Spleen (tissue), 11 donors: ENCODE results near the gene HSPA1L. TPM values are rescaled to one million over a fixed set of nuclear protein-coding genes. Genes with fewer than 3 reads are reported as not detected.

ENCODE experiments used
- DNase-seq: peaks from one replicate; pipeline ENCODE4 v3.0.0-alpha.2; 2020
- H3K27ac ChIP-seq, 8 donors: fragments of 200-600 bp; sonication (generic) in 7 of 8; 1 replicate in 4 of 8; 2 replicates in 4 of 8; pipeline versions ENCODE4 v1.5.0 to v1.8.0; 2016 to 2021; ENCODE audit warnings: inconsistent platforms in 4 of 8, mild to moderate bottlenecking in 4 of 8, moderate library complexity in 1 of 8
- H3K27me3 ChIP-seq, 7 donors: fragments of 200-600 bp; sonication (generic) in 6 of 7; replicated peaks in 1 of 7; 1 replicate in 4 of 7; 2 replicates in 3 of 7; pipeline versions ENCODE4 v1.5.0 to v1.8.0; 2016 to 2021; ENCODE audit warnings: inconsistent platforms in 3 of 7, mild to moderate bottlenecking in 1 of 7
- H3K36me3 ChIP-seq, 6 donors: fragments of 200-600 bp; sonication (generic) in 5 of 6; 1 replicate in 4 of 6; 2 replicates in 2 of 6; pipeline versions ENCODE4 v1.5.0 to v1.8.0; 2016 to 2021; ENCODE audit warnings: inconsistent platforms in 2 of 6
- H3K4me1 ChIP-seq, 6 donors: fragments of 200-600 bp; sonication (generic) in 5 of 6; 1 replicate in 3 of 6; 2 replicates in 3 of 6; pipeline versions ENCODE4 v1.5.0 to v1.8.0; 2016 to 2021; ENCODE audit warnings: inconsistent platforms in 3 of 6
- H3K4me3 ChIP-seq, 8 donors: fragments of 200-600 bp; sonication (generic) in 7 of 8; 1 replicate in 4 of 8; 2 replicates in 4 of 8; pipeline versions ENCODE4 v1.5.0 to v1.8.0; 2016 to 2021; ENCODE audit warnings: inconsistent platforms in 4 of 8, mild to moderate bottlenecking in 4 of 8, moderate library complexity in 2 of 8
- H3K9me3 ChIP-seq, 8 donors: fragments of 200-600 bp; sonication (generic) in 7 of 8; 1 replicate in 4 of 8; 2 replicates in 4 of 8; pipeline versions ENCODE4 v1.5.0 to v1.8.0; 2016 to 2021; ENCODE audit warnings: inconsistent platforms in 4 of 8
- CTCF ChIP-seq, 11 experiments: fragments of 200-600 bp in 7 of 11; fragments of 450-650 bp in 4 of 11; sonication (generic) in 4 of 11; IDR thresholded peaks in 8 of 11; conservative IDR thresholded peaks in 3 of 11; 1 replicate in 7 of 11; 2 replicates in 4 of 11; pipeline versions ENCODE4 v1.4.0 to v1.8.0; 2016 to 2021; ENCODE audit warnings: antibody characterized with exemption in 11 of 11, inconsistent platforms in 4 of 11, mild to moderate bottlenecking in 1 of 11
- POLR2A ChIP-seq, 3 donors: fragments of 450-650 bp; IDR thresholded peaks; one replicate each; pipeline ENCODE4 v1.5.1; 2017; ENCODE audit warnings: antibody characterized with exemption in 3 of 3, mild to moderate bottlenecking in 1 of 3
- POLR2AphosphoS5 ChIP-seq, 3 donors: sonication (generic); formaldehyde crosslinking; IDR thresholded peaks; one replicate each; pipeline ENCODE4 v1.5.1; 2017; ENCODE audit warnings: antibody characterized with exemption in 3 of 3
- WGBS, 5 donors: extraction: QIAGEN DNeasy Blood & Tissue Kit in 3 of 5; methylation state at CpG; one replicate each; pipeline versions ENCODE4 v1.1.5 to v1.1.7; 2013 to 2018; 5-methylcytosine and 5-hydroxymethylcytosine counted together
- intact Hi-C: fragments of 100-400 bp; cut with DNase I; formaldehyde crosslinking; loops from one replicate; pipeline ENCODE4 v1.15.0; 2023; ENCODE audit warnings: low total_unique reads
- polyA plus RNA-seq, 3 donors: library from polyadenylated mRNA; stranded (reverse); fragments of 200-250 nt; gene quantifications; one replicate each; pipeline ENCODE4 v1.2.1, GENCODE V29; 2013
- total RNA-seq, 7 donors: library from RNA; depleted of rRNA in 3 of 7; stranded (reverse); fragments of >200 nt in 3 of 7; fragmentation: NEBNext Ultra II Directional in 4 of 7; extraction: Animal tissue kit (Norgen Biotek cat#: 25700) in 4 of 7; gene quantifications; one replicate each; pipeline versions ENCODE4 v1.1.0 to v1.2.1, GENCODE V29; 2016 to 2021
- donor health status: healthy with polysubstance abuse.
- donor health status: DM: no; HTN: no; CAD: no; lungs with moderate emphysema.
- donor health status: DM: no; HTN: no; CAD: no.
- donor health status: Bipolar disorder and iron deficiency.
- donor health status: healthy.
- donor health status: DM: no; HTN: no; CAD: no.
- donor health status: DM: yes; HTN: yes; CAD: no.

The HSPA1L gene
- total and polyA plus RNA-seq, 10 donors = 0.93 to 3.7 (median 2.9) TPM

GRCh38 chr6:31862344-31863235 is 47.5 kb upstream of the HSPA1L start, which contains the start of gene NEU1:
TSS of gene NEU1 (minus strand) at chr6:31862821. CDS start at chr6:31862776, 45 bp downstream.
- peak; percentile 71 to 97 (median 81) for TF ChIP-seq POLR2A (IDR thresholded peaks at IDR 0.05)
- TF ChIP-seq POLR2AphosphoS5 (IDR thresholded peaks at IDR 0.05) = peak; percentile 99
- peak in 2 of 11 experiments; percentile 27 to 37 for TF ChIP-seq CTCF (IDR thresholded peaks at IDR 0.05 in 8 of 11, conservative IDR thresholded peaks at IDR 0.05 in 3 of 11)
- peak within 1 kb of the TSS; percentile 84 to 95 (median 92) for H3K27ac ChIP-seq
- peaks cover 14 to 42% (median 27%) of the 10 kb centered on the region in 6 donors for H3K4me1 ChIP-seq
- peaks cover 3 to 38% (median 33%) of the 10 kb centered on the region in 6 donors for H3K36me3 ChIP-seq
- DNase-seq = peak; percentile 100
- intact Hi-C loops = no loop called here
- no peaks in the 10 kb centered on the region for H3K9me3 ChIP-seq
- H3K4me3 ChIP-seq = peak within 1 kb of the TSS; percentile 53 to 87 (median 80)
- no peaks in the 10 kb centered on the region for H3K27me3 ChIP-seq
- WGBS, 5 donors = 0 to 1% (median 1%) methylated on average over 55 to 64 of the region's 64 CpGs

GRCh38 chr6:31861919-31862343 is 46.8 kb upstream of the HSPA1L start:
- Histone ChIP-seq H3K4me3 (peak overlapping the region; percentile 53 to 87 (median 80)), H3K9me3 (no peaks in the 10 kb centered on the region), H3K27ac (peak overlapping the region; percentile 84 to 95 (median 92)), H3K4me1 (peaks cover 14 to 42% (median 27%) of the 10 kb centered on the region in 6 donors), H3K36me3 (peaks cover 3 to 45% (median 39%) of the 10 kb centered on the region in 6 donors), H3K27me3 (no peaks in the 10 kb centered on the region)
- TF ChIP-seq CTCF (IDR thresholded peaks at IDR 0.05 in 8 of 11, conservative IDR thresholded peaks at IDR 0.05 in 3 of 11) = no peak
- TF ChIP-seq POLR2AphosphoS5 (IDR thresholded peaks at IDR 0.05) = no peak
- no peak for TF ChIP-seq POLR2A (IDR thresholded peaks at IDR 0.05)
- WGBS, 5 donors = 48 to 59% (median 51%) methylated on average over 17 of the region's 17 CpGs
- no peak for DNase-seq
- intact Hi-C loops = no loop called here

GRCh38 chr6:31861150-31861549 is 46.1 kb upstream of the HSPA1L start:
- no peaks in the 10 kb centered on the region for H3K9me3 ChIP-seq
- TF ChIP-seq POLR2A (IDR thresholded peaks at IDR 0.05) (no peak), CTCF (IDR thresholded peaks at IDR 0.05 in 8 of 11, conservative IDR thresholded peaks at IDR 0.05 in 3 of 11) (no peak), POLR2AphosphoS5 (IDR thresholded peaks at IDR 0.05) (no peak)
- H3K4me3 ChIP-seq = no peak overlapping the region
- WGBS, 5 donors = 78 to 96% (median 92%) methylated on average over 5 to 7 of the region's 7 CpGs
- H3K36me3 ChIP-seq = peaks cover 3 to 53% (median 39%) of the 10 kb centered on the region in 6 donors
- DNase-seq = no peak
- H3K4me1 ChIP-seq = peaks cover 14 to 42% (median 27%) of the 10 kb centered on the region in 6 donors
- intact Hi-C loops = no loop called here
- no peak overlapping the region for H3K27ac ChIP-seq
- H3K27me3 ChIP-seq = no peaks in the 10 kb centered on the region

GRCh38 chr6:31860349-31860748 is 45.3 kb upstream of the HSPA1L start:
- Histone ChIP-seq H3K27me3 (no peaks in the 10 kb centered on the region), H3K4me1 (peaks cover 14 to 42% (median 27%) of the 10 kb centered on the region in 6 donors), H3K27ac (no peak overlapping the region), H3K36me3 (peaks cover 3 to 59% (median 39%) of the 10 kb centered on the region in 6 donors), H3K9me3 (no peaks in the 10 kb centered on the region), H3K4me3 (no peak overlapping the region)
- TF ChIP-seq POLR2AphosphoS5 (IDR thresholded peaks at IDR 0.05) (no peak), POLR2A (IDR thresholded peaks at IDR 0.05) (no peak), CTCF (IDR thresholded peaks at IDR 0.05 in 8 of 11, conservative IDR thresholded peaks at IDR 0.05 in 3 of 11) (no peak)
- intact Hi-C loops = no loop called here
- DNase-seq = no peak
- WGBS, 5 donors = 95 to 99% (median 96%) methylated on average over 12 to 13 of the region's 13 CpGs
